HG02981 (cell line): Measurements from ENCODE around the gene RSU1.
"Not testable (repeated sequence)": the region's sequence is repeated elsewhere in the genome, so short reads cannot be mapped to it uniquely, and the experiment has no call there.

Experiments used
- ATAC-seq: cut with Tn5 transposase; IDR thresholded peaks from one replicate; pipeline ENCODE4 v1.9.1; 2021; ENCODE audit warnings: mild to moderate bottlenecking, moderate library complexity; ENCODE audit not compliant: unreplicated experiment

Gene RSU1

DNA sequence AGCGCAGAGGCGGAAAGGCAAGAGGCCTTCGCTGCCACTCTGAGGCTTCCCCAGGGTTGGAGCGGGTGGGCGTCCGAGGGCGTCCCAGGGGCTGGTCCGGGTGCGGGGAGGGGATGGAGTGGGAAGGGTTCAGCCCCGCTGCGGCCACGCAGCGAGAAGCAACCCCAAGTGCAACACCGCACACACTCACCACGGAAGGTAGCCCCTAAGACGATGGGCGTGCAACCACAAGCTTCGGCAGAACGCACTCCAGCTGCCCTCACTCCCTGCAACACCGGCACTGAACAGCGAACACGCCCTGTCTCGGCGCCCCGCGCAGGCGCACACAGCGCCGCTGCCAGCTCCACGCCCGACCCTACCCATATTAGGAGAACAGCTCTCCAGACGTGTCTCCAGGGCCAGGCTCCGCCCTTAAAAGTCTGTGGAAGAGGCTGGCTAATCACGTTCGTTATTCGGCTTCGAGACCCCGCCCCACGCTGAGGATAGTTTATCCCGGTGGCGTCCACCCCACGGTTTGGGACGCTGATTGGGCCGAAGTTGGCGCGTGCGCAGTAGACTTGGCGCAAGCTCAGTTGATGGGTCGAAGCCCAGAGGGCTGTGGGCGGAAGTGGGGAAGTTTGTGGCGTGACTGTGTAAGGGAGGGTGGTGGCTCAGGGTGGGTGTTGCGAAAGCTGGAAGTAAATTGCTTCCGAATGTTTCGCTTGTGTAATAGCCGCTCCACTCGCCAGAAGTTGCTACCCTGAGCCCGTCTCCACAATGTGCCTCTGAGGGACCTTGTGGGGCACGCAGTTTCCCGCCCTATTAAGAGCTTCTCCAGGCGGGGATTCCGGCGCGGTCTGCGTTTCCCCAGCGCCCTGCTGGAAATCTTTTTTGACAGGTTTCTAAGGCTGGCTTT lies at the start of gene RSU1:
Gene RSU1, minus strand, starts transcription at position 300 of the 895 bp plus-strand sequence. CDS start 343 bp downstream, outside the sequence.
- ATAC-seq, result peak; percentile 99

DNA sequence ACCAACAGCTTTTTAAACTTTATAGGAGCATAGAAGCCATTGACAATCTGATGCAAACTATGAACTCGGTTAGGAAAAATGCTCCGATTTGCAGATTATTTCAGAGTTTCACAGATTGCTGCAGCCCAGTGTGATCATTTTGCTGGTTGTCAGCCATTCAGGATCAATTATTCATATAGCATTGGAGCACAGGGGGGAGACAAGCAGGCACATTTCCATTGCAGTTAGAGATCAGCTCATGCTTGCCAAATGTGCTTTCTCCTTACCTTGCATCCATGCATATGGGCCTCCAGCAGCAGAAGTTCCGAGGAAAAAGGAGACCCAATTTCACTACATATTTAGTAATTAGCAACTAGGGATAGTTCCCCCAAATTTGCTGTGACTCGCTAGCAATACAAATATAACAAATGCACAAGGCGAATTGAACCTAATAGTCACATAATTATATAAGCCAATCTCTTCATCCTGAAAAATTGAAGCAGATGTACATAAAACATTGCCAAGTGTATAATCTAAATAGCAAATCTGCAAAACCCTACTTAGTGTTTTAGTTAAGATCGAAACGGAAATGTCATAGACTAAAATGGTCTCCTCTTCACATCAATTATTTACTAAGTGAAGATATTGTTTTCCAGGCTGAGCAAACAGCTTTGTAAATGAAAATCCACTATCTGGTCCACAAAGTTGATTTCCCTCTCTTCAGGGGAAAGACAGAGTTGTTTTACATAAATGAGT lies 49.5 kb upstream of the RSU1 start:
- ATAC-seq, result no peak

DNA sequence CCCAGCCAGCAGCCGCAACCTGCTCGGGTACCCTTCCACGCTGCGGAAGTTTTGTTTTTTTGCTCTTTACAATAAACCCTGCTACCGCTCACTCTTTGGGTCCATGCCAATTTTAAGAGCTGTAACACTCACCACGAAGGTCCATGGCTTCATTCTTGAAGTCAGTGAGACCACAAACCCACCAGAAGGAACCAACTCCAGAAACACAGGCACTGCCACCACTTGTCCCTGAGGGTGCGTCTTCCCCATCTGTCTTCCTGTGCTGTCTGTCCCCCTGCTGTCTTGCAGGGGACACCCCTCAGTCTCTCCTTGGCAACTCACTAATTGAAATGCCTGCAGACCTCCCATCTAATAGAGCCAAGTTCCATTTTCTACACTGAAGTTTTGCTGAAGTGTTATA lies 48.5 kb upstream of the RSU1 start:
- ATAC-seq, result no peak

DNA sequence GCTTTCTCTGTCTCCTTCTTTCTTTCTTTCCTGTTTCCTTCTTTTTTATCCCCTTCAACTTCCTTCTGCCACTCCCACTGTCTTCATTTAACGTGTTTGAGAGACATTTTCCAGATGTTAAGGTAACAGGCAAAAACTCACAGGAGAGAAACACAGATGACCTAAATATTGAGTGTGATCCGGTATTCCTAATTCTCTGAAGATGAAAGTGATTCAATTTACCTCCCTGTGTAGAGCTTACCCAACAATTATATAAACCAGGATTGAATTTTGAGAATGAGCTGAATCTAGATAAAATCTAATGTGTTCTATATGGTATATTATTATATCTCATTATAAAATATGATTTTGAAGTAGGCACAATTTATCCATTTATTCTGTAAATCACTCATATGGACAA lies 46.5 kb upstream of the RSU1 start:
- no peak for ATAC-seq

DNA sequence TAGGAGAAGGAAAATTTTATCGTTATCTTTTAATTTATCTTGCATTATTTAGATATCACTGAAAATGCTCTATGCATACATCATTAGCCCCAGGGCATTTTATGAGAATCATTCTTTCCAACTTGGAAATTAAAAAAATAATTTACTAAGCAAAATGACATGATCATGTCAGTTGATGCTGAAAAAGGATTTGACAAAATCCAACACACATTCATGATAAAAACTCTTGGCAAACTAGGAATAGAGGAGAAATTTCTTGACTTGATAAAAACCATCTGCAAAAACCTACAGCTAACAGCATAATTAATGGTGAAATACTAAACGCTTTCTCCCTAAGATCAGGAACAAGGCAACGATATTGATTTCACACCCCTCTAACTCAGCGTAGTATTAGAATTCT lies 40.2 kb upstream of the RSU1 start:
- ATAC-seq, result no peak

DNA sequence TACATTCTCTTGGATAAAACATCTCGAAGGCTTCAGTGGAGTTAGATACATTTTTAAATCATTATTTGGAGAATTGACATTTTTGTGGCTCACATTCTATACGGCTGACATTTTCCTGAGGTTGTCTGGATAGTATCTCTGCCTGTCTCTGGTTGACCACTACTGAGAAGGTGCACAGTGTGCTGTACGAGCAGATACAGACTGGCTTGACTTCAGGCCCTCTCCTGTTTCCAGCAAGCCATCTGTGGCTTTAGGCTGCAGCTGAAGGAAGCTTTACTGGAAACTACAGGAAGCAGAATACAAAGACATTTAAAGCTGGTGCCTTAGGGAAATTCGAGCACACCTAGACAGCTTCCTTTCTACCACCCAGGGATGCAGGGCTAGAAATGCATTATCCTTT lies 39.3 kb upstream of the RSU1 start:
- ATAC-seq, result no peak

DNA sequence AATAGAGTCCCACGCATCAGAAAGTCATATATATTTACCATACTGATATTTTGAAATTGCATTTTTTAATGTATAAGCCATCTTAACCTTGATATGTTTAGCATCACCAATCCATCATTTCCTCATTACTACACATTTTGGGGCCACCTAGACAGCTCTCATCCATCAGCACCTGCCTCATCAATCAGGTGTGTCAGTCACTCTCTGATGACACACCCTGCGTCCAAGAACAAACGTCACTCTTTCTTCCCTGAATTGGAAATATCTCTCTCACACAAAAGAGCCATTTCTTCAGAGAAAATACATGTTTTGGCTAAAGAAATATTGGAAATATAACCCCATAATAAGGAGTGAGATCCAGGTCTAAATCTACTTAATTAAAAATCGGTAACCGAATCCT lies 38.9 kb upstream of the RSU1 start:
- ATAC-seq, result no peak

DNA sequence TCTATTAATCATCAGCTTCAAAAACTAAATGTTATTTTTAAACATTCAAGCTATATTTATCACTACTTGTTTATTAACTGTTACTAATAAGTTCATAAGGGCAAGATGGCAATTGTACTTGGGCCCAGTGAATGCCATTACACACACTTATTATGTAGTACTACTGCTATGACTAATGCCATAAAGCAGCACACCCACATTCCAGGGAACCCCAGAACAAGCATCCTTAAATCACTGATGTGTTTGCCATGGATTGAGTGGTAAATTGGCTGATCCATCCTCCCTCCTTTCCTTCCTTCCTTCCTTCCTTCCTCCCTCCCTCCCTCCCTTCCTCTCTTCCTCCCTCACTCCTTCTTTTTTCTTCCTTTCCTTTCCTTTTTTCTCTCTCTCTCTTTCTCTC lies 37.4 kb upstream of the RSU1 start:
- no peak for ATAC-seq

DNA sequence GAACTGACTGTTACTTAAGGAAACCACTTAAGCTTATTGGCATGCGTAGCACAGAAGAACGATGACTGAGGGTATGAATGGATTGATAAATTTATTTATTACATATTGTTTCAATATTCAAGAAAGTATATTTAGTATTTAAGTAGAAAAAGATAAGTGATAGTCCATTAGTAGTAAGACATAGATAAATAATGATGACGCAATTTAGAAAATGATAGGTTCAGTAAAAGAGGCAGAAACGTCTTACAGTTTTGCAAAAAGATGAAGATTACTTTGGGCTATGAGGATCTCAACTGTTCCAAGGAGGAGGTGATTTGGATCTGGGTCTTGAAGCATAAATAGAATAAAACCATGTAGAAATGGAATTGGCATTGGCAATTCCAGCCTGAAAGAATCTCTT lies 36.6 kb upstream of the RSU1 start:
- ATAC-seq, result no peak

DNA sequence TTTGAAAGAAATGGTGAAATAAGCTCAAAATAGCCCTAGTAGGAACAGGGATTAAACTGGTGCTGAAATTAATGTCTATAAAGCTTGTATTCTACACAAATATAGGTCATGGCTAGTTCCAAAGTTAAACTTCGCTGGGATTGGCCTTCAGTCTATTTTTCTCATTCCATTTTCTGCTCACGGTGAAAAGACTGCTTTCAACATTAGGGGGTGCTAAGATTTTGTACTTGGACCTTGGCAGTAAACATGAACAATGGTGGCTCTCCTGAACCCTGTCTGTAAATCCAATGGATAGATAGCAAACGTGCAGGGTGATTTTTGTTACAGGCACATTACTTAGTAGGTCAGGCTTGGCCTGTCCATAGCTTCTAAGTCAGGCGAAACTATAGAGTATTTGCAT lies 36.0 kb upstream of the RSU1 start:
- no peak for ATAC-seq

DNA sequence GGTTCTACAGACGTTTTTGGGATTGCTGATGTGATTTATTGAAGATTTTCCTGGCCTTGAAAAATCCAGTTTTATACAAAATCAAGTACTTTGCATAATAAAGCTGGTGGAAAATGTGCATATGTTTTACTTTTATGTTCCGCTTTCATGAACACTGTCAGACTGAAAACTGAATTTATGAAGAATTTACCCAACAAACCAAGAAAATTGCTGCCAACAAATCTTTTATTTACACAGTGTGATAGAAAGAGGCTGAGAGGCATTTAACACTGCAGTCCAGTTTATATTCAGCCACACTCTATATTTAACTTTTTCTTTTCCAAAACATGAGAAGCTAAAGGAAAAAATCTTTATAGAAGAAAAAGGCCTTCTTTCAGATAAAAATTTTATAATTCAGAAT lies 35.4 kb upstream of the RSU1 start:
- ATAC-seq, result no peak

DNA sequence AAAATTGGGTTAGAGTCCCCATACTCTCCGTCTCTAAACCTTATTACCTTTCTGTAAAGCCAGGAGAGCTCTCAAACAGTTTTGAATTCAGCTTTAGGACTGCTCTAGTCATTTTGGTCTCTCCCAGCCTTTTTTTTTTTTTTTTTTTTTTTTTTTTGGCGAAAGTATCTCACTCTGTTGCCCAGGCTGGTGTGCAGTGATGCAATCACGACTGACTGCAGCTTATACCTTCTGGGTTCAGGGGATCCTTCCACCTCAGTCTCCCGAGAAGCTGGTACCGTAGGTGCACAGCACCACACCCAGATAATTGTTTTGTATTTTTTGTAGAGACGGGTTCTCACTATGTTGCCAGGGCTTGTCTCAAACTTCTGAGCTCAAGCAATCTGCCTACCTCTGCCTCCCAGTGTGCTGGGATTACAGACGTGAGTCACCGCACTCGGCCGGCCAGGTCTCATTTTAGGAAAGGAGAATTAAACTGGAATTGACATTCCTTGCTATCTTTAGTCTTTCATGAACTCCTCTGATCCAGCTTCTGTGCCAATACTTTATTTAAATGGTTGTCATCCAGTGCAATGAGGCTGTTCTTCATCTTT lies 31.4 kb upstream of the RSU1 start:
- ATAC-seq, result no peak

DNA sequence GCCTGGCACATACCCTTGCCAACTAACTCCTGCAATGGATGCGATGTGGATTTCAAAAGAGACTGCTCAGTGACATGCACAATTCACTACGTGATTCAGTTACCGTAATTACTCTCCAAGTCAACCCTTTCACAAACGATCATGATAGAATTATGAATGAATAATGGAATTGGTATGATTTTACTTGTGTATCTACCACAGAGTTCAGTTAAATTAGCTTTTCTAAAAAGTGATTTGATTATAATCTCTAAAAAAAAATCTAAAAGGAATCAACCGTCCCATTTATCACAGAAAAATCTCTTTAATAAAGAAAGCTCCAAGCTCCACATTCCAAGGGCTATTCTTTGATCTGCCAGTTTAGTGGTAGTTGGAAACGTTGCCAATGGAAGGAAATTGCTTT lies 30.4 kb upstream of the RSU1 start:
- no peak for ATAC-seq

DNA sequence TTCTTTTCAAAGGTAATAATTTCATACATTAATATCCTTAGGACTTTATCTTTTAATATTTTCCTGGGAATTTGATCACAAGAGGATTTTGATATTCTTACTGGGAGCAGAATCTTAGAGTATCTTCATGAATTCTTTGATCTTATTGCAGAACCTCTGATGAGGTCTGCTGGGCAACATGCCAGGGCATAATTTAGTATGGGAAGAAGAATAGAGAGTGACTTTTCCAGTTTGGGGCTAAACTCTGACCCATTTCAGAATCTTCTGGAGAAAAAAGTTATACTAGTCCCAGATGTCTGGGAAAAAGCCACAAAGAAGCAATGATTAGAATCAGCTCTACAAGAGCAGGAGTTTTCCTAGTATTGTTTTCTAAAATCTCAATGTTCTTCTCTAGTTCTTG lies 28.0 kb upstream of the RSU1 start:
- no peak for ATAC-seq

DNA sequence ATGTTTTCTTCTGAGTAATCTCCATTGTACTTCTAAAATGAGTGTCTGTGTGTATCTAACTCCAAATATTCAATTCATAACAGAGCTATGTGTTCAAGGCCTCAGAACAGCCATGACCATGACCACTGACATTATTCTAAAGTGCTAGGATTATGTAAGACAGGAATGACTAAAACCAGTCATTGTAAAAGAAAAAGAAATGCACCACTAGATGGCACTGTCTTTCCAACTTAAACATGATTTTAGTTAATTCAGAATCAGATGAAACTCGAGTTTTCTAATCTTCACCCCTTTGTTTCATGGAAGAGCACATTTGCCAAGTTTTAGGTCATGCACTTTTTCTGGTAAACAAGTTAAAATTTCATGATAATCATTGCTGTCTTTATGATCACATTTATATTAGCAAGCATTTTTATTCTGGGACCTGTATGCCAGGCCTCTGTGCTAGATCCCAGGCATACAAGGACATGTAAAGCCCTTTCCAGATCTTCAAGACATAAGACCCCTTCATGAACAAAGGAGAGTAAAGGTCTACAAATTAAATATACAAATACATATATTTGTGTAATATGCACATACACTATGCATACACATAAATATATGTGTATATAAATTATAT lies 26.1 kb upstream of the RSU1 start:
- ATAC-seq, result no peak

DNA sequence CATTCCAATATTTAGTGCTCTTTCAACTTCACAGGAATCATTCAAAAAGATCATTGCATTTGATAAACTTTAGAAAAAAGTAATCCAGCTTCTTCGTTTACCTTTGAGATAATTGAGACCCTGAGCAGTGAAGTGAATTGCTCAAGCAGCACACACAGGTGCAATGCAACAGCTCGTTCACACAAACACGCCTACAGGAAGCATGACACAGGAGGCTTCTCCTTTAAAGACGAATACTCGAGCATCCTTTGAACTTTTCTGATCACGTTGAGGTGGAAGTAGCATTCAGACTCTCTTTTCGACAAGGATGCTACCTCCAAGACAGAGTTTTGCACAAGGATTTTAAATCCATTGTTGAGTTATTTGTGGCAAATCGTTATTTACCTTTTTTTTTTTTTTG lies 18.0 kb upstream of the RSU1 start:
- no peak for ATAC-seq

DNA sequence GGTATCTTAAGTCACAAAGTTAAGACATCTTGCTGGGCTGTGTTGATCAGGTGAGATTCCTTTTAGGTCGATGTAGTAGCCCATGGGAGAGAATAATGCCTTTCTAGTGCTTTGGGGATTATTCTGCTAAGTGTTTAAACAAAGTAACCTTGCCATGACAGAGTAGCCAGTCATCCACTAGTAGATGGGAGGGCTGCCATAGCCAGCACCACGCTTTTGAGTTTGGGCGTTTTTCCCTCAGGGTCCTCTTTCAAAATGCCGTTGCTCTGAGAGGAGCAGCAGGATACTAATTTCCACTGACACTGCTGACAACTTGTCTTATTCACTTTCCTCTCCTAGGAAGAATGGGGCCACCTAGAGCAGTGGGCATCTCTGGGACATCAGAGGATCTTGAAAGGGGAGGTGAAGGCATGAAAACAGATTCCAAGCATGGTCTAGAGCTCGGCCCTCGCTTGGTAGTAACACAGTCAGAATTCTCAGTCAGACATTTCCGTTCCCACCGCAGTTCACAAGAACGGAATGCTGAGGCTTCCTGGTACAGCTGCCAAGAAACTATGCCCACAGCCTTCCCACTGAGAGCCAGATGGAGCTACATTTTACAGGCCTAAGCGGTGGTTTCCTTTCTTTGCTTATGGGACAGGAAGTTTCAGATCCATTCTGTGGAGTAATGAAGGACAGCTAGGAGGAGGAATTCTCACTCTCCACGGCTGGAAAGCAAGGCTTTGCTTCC lies 15.3 kb upstream of the RSU1 start:
- ATAC-seq, result no peak

DNA sequence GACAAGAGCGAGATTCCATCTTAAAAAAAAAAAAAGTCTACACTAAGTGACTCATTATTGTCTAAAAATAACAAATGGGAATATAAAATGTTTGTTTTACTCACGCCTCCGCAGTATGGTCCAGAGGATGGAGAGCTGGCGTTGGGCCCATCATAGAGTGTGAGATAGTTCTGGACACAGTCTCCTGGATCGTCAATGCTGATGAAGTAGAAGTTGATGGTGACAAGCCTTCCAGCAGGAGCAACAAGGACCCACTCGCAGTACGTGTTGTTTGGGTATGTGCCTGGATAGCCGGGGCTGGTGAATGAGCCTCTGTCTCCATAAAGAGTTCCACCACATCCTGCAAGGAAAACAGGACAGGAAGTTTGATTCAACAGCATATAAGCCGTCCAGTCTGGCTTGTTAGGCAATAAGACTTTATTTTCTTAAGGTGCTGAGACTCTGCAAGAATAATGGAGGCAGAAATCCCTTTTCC lies 11.5 kb upstream of the RSU1 start:
- no peak for ATAC-seq

DNA sequence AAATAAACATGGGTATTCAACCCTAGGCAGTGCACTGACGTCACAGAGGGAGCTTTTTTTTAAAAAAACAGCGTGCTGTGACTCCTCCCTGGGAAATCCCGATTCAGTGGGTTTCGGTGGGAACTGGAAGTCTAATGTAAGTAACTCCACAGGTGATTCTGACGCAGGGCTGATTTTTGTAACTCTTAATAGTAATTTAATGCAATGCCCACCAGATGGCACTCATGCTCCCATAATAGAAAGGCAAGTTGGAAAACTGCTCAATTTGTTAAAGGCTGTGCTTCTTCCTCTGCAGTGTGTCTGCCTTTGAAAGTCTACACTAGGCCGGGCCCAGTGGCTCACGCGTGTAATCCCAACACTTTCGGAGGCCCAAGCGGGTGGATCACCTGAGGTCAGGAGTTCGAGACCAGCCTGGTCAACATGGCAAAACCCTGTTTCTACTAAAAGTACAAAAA lies 10.9 kb upstream of the RSU1 start:
- ATAC-seq, result peak; percentile 66

DNA sequence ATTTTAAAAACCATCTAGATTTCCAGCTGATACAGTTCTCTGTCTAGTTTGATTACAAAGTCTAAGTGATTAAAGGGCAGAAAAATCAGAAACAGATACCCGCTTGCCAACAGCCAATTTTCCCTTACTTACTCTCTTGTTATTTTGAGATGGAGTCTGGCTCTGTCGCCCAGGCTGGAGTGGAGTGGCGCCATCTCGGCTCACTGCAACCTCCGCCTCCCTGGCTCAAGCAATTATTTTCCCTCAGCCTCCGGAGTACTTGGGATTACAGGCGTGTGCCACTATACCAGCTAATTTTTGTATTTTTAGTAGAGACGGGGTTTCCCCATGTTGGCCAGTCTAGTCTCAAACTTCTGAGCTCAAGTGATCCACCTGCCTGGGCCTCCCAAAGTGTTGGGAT lies 10.2 kb upstream of the RSU1 start:
- ATAC-seq, result not testable (repeated sequence)
